ENCODE measurements around the gene SMPD1.
"Not testable (repeated sequence)": the region's sequence is repeated elsewhere in the genome, so short reads cannot be mapped to it uniquely, and the experiment has no call there.

SMPD1 gene

DNA sequence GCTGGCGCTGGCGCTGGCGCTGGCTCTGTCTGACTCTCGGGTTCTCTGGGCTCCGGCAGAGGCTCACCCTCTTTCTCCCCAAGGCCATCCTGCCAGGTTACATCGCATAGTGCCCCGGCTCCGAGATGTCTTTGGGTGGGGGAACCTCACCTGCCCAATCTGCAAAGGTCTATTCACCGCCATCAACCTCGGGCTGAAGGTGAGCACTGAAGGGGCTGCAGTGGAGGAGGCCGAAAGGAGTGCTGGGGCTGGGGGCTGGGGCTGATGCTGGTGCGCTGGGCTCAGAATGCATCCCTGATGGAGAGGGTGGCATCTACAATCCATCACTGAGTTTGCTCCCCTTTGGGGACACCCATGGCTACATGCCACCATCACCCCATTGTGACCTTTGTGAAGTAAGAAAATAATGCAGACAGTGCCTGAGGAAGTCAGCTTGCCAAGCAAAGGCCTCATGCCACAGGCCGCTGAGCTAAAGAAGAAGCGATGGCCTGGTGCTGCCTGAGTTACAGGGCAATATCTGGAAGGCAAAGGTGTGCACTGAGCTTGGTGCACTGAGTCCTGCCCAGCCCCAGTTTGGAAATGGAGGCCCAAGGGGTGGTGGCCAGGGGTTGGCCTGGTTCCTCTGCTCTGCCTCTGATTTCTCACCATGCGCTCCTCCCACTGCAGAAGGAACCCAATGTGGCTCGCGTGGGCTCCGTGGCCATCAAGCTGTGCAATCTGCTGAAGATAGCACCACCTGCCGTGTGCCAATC lies 620 bp downstream of the SMPD1 start:
- DNase-seq = no peak

DNA sequence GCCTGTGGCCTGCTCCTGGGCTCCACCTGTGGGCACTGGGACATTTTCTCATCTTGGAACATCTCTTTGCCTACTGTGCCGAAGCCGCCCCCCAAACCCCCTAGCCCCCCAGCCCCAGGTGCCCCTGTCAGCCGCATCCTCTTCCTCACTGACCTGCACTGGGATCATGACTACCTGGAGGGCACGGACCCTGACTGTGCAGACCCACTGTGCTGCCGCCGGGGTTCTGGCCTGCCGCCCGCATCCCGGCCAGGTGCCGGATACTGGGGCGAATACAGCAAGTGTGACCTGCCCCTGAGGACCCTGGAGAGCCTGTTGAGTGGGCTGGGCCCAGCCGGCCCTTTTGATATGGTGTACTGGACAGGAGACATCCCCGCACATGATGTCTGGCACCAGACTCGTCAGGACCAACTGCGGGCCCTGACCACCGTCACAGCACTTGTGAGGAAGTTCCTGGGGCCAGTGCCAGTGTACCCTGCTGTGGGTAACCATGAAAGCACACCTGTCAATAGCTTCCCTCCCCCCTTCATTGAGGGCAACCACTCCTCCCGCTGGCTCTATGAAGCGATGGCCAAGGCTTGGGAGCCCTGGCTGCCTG lies 1.4 kb downstream of the SMPD1 start:
- no peak for DNase-seq

DNA sequence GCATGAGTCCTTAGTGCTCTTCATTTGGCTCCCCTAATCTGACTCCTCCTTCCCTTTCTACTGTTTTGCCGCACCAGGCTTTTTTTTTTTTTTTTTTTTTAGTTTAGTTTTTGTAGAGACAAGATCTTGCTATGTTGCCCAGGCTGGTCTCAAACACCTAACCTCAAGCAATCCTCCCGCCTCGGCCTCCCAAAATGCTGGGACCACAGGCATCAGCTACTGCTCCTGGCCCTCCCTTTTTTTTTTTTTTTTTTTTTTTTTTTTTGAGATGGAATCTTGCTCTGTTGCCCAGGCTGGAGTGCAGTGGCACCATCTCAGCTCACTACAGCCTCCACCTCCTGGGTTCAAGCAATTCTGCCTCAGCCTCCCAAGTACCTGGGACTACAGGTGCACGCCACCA lies 2.0 kb downstream of the SMPD1 start:
- not testable (repeated sequence) for DNase-seq

DNA sequence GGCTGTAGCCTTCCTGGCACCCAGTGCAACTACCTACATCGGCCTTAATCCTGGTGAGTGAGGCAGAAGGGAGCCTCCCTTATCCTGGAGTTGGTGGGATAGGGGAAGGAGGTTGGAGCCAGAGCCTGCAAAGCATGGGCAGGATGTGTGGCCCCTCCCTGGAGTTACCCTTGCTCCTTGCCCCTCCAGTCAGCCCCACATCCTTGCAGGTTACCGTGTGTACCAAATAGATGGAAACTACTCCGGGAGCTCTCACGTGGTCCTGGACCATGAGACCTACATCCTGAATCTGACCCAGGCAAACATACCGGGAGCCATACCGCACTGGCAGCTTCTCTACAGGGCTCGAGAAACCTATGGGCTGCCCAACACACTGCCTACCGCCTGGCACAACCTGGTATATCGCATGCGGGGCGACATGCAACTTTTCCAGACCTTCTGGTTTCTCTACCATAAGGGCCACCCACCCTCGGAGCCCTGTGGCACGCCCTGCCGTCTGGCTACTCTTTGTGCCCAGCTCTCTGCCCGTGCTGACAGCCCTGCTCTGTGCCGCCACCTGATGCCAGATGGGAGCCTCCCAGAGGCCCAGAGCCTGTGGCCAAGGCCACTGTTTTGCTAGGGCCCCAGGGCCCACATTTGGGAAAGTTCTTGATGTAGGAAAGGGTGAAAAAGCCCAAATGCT lies 3.9 kb downstream of the SMPD1 start:
- no peak for DNase-seq

DNA sequence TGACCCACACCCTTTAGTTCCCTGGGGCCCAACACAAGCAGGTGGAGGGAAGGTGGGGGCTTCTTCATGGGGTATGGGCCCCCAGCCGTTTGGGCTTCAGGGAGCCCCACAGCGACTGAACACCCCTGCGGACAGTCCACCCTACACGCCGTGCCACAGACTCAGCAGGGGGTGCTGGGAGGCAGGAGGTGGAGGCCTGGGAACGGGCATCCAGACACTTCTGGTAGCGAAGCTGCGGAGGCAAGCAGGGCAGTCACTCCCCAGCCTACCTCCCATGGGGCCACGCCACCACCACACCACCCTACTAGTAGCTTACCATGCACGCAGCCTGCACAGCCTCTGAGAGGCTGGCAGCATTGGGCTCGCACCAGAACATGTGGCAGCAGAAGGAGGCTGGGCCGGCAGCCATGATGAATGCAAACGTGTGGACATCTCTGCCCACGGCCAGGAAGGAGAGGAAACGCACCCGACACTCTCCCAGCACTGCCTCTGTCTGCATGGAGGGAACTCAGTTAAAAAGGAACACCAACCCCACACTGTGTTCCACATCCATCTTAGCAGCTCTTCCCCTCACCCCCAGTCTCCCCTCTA lies 5.3 kb downstream of the SMPD1 start:
- DNase-seq = no peak

DNA sequence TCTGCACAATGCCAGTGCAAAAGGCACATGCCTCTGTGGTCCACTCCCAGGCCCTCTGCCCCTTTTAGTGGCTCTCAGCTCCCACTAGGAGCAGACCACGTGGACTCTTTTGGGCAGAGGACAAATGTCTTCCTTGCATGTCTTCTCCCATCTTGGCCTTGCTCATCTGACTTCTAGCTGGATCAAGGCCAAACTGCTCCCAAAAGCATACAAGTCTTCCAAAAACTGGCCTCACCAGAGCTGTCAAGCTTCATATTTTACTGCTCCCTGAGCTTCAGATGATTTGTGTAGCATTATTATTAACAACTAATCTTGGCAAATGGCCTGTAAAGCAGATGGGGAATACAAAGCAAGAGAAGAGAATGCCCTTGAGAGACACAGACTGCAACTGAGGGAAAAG lies 6.9 kb downstream of the SMPD1 start:
- no peak for DNase-seq

DNA sequence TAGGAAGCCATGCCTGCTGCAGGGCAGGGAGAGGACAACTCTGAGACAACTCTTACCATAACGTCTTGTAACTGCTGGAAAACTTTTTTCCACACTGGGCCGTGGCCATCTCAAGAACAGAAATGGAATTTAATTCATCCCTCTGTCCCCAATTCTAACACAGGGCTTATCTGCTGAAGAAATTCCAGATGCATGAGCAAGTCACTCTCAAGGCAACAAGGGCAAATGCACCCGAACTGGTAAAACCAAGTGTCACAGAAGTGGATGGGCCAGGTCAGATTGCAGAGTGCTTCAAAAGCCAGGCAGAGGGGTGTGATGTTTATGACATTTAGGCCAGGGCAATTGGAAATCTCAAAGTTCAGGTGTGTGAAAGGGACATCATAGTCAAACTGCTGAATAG lies 7.4 kb downstream of the SMPD1 start:
- no peak for DNase-seq

DNA sequence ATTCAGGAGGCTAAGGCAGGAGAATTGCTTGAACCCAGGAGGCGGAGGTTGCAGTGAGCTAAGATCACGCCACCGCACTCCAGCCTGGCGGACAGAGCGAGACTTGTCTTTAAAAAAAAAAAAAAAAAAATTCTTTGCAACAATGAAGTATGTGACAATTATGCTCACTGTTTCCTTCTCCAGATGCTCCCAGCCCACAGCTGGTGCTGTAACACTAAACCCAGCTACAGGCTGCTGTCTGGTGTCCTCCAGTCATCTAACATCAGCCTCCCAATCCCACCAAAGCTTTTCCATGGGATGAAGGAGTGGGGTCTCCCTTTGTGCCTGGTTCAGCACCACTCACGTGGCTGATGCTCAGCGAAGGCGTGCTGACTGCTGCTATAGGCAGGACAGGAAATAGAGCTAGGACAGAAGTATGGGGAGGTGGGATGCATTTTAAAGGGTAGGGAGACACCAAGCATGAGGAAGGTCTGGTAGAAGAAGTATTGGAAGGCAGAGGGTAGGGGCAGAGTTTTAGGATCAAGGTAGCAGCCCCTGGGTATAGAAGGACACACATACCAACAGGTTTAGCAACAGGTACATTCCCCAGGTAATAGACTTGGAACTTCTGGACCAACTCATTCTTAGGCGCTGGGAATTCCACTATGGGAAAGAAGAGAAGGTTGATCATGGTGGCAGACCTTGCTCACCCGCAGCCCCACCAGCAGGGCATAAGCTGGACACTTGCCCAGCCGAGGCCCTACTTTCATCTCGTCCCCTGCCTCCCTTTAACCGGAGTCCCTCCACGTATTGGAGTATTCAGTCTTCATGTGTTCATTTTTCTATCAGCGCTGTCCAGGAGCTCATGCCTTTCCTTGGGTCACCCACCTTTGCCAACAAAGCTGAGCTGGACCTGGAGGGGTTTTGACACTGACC lies 10.4 kb downstream of the SMPD1 start:
- no peak for DNase-seq

DNA sequence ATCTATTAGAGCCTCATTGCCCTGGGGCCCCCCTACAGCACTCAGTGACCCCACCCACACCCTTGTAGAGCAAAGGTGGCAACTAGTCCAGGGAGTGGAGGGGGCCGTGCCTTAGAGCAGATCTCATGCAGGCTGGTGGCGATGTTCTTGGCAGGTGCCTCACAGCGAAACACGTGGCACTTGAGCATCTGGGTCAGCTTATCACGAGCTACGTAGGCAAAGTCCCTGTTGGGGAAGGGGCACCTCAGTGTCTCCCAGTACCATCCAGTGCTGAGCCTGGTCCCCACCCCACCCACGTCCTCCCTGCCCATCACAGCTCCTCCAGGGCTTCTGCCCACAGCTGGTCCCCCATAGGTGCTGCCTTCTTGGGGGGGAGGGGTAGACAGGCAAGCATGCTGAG lies 11.2 kb downstream of the SMPD1 start:
- DNase-seq = no peak

DNA sequence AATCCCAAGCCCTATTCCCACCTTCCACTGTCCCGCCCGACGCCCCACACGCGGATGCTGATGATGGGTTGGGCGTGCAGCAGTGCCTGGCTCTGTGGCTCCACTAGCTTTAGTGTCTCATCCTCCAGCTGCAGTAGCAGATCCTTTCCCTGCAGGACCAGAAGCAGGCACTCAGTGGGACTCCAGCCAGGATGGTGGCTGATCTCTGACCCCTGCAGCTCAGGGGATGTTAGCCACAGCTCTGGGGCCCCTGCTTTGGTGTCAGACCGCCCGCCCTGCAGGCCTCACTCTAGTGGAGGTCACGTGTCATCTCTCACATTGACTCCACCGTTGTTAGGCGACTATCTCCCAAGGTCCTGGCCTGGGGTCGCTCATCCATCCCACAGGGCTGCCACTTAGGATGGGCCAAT lies 11.8 kb downstream of the SMPD1 start:
- DNase-seq = no peak

DNA sequence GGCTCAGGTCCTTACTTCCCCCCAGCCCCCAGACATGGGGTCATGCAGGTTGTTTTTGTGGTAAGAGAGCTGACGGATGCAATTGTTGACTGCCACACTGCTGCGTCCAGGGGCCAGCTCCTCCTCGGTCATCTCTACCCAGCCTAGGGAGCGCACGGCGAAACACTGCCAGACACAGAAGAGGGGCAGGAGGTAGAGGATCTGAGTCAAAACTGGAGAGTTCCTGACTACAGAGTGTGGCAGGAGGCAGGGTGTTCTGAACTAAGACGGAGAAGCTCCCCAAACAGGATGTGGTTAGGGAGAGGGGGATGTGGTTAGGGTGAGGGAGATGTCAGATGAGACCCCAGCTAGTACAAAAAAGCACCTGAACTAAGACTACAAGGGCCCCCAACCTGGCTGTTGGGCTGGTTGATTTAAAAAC lies 12.3 kb downstream of the SMPD1 start:
- peak; percentile 50 for DNase-seq

DNA sequence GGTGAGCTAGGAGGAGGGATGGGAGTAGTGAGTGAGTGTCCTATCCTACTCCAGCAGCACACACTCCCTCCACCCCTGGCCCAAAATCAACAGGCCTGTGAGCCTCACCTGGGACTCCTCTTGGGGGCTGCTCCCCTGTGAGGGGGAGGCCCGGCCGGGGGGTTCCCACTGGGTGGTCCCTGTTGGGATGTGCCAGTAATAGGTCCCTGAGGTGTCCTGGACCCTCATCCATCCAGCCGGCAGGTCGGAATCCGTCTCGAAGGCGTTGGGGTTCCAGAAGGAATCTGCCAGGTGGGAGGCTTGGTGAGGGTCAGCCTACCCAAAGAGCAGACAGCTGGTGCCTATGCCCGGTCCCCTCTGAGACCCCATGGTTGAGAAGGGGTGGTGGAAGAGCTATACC lies 13.3 kb downstream of the SMPD1 start:
- no peak for DNase-seq

DNA sequence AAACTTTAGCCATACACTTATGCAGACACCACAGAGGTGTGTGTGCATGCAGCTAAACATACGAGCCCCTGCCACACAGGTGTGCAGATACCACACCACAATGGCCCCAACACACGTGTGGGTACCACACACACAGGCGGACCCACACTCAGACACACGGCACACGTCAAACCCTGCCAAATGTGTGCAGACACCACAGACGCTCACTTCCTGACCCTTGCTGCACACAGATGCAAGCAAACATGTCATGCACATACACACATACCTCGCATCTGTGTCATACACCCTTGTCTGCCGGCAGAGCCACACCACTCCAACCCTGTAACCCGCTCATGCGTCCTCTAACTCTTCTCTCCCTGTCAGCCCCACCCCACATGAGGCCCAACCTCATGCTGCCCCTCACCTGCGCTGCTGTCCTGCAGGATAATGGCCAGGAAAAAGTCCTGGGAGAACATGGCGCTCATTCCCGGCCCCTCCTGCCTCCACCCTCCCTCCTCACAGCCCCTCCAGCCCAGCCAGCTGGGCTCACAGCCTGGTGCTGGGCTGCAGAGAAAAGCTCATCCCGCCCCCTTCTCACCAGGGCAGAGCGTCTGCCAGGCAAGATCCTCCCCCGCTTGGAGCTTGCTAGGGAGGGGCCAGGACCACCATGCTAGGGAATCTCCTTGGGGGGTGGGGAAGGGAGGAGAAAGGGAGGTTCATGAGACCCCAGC lies 14.2 kb downstream of the SMPD1 start:
- no peak for DNase-seq

DNA sequence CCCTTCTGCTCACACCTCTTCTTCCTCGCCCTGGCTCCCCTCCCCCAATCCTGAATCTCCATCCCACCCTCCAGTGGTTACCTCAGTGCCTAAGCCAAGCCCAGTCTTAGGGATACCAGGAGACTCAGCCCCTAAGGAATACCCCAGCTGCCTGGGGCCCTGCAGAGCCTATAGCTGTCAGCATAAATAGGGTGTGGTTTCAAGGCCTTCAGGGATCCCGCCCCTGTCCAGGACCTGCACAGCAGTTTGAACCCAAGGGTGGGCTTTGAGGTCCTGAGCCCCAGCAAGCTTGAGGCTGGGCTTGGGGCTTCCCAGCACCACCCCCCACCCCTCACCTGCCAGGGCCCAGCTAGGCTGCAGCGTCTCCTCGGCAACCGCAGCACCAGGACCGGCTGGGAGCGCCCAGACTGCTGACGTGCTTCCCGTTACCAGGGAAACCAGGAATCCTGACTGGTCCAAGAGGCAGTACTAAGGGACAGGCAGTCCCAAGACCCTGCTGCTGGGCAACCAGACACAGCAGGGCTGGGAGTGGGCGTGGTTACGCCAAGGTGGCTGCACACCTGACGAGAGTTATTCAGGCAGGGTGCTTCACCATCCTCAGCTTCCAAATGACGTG lies 14.9 kb downstream of the SMPD1 start:
- no peak for DNase-seq

DNA sequence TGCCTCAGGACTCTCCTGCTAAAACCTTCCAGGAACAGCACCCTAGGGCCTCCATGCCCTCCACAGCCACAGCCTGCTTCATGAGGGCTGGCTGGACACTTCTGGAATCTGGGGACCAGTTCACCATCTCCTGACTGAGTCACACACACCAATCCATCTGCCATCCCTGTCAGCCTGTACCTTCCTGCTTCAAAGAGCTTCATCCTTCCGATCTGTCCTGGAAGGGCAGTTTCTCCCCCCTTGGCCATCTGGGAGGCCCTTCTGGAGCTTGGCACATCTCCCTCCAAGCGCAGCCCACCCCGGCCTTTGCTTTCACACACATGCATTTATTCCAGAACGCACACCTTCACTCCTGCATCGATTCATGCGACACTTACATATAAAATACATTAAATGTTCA lies 15.6 kb downstream of the SMPD1 start:
- DNase-seq = no peak

DNA sequence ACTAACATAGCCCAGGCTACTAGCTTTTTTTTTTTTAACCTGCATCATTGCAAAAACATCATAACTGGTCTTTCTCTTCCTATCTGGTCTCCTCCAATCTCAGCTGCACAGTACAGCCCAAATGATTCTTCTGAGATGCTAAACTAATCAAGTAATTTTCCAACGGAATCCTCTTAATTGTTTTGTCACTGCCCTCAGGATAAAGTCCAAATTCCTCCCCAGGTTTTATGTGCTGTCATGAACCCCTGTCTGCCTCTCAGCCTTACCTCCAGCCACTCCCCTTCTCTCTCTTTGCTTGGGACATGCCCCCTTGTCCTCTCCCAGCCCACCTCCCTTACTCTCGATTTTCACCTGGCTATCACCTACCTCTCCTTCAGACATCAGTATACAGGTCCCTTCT lies 16.1 kb downstream of the SMPD1 start:
- DNase-seq = no peak

DNA sequence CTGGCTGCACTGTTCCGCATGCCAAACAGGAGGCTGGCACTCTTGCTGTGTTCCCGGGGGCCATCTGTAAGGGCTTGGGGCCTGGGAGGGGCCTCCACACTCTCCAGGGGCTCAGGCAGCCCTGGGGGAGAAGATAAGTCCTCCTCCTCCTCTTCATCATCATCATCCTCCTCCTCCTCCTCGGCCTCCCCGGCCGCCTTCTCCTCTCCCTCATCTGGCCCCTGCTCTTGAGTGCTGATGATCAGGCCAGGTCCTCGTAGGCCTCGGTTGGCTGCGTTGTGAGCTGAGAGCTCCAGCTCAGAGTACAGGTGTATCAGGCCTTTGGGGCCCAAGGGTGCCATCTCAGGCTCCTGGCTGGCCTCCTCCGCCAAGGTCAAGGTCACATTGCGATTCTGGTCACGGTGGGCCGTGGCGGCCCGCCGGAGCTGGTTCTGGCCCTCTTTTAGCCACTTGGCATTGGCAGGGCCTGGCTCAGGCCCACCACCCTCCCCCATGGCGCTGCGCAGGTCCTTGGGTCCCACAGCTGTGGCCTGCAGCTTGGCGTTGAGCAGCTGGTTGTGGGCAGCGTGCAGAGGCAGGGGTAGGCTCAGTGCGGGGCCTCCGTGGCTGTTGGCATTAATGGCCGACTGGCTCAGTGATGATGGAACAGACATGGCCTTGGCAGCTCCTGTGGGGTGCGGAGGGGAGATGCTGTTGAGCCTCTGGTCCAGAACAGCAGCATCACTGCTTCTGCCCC lies 20.6 kb downstream of the SMPD1 start:
- DNase-seq = no peak

DNA sequence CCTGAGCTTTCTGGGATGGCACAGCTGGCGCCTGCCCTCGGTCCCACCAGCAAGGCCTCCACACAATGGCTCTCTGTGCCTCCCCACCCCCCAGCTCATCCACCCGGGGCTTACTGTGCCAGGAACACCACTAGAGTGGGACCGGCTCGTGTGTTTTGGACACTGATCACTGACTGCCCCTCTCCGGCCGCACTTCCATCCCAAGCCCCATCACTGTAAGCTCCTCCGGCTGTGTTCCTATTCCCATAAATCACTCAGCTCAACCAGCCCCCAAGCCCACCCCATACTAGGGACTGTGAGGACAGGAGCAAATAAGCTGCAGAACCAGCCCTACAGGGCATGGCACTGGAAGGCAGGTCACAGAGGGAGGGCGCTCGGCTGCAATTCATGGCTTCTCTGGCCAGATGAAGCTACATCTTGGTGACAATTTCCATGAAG lies 21.3 kb downstream of the SMPD1 start:
- DNase-seq = no peak

DNA sequence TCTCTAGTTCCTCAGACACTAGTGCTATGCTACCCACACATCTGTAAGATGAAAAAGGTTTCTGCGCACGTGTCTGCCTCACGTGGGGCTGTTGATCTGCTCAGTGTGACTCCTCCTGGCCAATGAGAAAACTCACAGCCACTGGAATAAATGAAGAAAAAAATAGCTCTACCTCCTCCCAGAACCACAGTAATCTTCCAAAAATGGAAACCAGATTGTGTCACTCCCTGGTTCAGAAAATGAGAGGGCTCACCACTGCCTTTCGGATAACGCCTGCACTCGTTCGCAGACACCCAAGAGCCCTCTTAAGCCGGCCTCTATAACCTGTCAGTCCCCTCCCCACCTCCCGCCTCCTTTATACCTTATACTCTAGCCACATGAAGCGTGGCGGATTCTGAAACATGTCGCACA lies 23.5 kb downstream of the SMPD1 start:
- DNase-seq = peak; percentile 58

DNA sequence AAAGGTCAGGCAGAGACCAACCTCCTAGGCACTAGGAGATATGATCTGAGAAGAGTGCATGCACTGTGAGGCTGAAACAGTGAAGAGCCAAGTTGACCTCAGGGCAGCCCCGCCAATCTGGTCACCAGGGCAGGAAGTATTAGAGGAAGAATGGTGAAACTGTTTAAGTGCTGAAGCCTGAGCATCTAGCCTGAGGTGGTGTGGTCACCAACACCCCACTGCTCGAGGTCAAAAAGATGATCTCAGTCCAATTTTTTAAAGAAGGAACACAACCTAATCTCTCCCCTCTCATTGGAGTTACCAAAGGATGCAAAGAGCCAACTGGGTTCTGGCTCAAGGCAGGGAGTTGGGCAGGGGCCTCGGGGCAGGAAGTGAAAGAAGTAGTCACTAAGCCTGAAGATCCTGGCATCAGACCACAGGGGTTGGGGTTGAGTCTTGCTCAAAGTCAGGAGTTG lies 24.6 kb downstream of the SMPD1 start:
- no peak for DNase-seq

DNA sequence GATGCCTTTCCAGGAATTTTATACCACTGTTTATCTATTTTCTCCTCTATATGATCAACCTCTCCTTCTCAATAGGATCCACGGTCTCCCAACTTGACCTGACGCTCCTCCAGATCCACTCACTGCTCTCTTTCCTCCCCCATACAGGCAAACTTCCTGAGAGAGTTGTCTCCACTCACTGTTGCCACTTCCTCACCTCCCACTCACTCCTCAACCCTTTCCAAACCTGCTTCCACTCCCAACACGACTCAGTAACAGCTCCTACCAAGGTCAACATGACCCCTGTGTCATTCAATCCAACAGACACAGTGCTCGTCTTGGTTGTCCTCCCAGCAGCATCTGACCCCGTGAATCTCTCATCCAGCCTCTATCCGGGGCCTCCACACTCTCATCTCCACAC lies 25.5 kb downstream of the SMPD1 start:
- DNase-seq = no peak
